ENCODE data around the gene SMG6.

DNA sequence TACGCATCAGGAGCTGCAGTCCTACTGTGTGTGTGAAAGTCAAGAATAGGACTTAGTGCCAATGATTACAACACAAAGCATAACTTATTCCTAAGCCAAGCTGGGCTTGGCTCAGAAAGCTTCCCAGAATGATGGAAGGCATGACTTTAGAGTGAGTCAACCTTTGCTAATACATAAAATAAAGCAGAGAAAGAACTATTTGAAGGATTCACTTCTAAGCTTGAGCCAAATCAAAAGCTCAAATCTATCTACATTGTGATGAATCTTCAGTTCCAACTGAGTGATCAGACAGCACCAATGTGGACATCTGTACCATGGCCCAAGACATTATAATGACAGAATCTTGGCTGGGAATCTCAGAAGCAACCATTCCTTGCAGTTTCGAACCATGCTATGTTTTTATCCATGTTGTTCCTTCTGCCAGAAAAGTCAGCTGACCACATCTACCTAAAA lies 41.4 kb downstream of the SMG6 start:
- TF ChIP-seq, protein P1, sequence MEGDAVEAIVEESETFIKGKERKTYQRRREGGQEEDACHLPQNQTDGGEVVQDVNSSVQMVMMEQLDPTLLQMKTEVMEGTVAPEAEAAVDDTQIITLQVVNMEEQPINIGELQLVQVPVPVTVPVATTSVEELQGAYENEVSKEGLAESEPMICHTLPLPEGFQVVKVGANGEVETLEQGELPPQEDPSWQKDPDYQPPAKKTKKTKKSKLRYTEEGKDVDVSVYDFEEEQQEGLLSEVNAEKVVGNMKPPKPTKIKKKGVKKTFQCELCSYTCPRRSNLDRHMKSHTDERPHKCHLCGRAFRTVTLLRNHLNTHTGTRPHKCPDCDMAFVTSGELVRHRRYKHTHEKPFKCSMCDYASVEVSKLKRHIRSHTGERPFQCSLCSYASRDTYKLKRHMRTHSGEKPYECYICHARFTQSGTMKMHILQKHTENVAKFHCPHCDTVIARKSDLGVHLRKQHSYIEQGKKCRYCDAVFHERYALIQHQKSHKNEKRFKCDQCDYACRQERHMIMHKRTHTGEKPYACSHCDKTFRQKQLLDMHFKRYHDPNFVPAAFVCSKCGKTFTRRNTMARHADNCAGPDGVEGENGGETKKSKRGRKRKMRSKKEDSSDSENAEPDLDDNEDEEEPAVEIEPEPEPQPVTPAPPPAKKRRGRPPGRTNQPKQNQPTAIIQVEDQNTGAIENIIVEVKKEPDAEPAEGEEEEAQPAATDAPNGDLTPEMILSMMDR (IDR thresholded peaks at IDR 0.05; ENCODE audit: low read length): no peak
- TF ChIP-seq EZH2 (IDR thresholded peaks at IDR 0.05; ENCODE audit: borderline replicate concordance, low read length): no peak

Measured in OCI-LY1 (cell line).